GM10847 (cell line): ENCODE measurements around the gene THEMIS2.

ENCODE experiments used
- POLR2A ChIP-seq: IDR thresholded peaks from 2 replicates; pipeline ENCODE4 v1.6.1; 2011; ENCODE audit not compliant: insufficient read length; ENCODE audit errors: extremely low read depth

Gene THEMIS2

DNA sequence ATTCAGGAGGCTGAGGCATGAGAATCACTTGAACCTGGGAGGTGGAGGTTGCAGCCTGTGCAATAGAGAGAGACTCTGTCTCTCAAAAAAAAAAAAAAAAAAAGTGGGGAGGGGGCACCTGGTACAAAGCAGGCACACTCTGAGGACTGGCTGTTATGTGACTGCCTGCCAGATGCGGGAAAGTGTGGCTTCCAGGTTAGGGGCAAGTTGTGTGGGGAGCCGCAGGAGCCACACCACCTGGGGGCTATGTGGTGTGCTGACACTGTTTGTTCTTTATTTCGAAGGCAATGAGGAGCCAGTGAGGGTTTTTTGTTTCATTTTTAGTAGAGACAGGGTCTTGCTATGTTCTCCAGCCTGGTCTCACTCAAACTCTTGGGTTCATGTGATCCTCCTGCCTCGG lies 5.7 kb downstream of the THEMIS2 start:
- no peak for TF ChIP-seq POLR2A

DNA sequence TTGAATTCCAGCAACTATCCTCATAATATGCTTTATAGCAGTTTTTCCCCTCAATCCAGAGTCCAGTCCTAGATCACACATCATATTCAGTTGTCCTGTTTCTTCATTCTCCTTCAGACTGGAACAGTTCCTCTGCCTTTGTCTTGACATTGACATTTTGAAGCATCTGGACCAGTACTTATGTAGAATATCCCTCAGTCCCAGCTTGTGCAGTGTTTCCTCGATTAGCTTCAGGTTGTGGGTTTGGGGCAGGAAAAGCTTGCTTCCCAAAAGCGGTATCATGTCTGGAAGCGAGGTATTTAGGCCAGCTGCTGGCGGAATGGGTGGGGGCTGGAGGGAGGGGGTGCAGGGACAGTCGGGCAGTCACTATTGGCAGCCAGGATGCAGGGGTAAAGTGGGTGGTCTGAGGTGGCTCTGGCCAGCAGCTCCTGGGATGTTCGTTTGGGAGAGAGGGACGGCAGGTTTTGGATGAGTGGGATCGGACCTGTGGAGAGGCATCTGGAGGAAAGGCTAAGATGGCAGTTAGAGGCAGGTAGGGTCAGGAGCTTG lies 6.5 kb downstream of the THEMIS2 start:
- no peak for TF ChIP-seq POLR2A

DNA sequence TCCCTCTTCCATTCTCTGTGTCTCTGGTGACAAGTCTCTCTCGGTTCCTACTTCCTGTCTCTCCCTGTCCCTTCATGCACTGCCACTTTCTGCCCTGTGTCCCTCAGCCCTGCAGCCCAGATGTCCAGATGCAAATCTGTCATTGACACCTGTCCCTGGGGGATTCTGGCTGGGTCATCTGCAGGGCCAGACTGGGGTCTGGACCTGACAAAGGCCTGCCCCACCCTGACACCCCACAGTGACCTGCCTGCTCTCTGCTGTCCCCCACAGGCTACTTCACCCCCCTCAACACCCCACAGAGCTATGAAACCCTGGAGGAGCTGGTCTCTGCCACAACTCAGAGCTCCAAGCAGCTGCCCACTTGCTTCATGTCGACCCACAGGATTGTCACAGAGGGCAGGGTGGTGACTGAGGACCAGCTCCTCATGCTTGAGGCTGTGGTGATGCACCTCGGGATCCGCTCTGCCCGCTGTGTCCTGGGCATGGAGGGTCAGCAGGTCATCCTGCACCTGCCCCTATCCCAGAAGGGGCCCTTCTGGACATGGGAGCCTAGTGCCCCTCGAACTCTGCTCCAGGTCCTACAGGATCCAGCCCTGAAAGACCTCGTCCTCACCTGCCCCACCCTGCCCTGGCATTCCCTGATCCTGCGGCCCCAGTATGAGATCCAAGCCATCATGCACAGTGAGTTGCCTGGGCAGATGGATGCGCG lies 7.2 kb downstream of the THEMIS2 start:
- no peak for TF ChIP-seq POLR2A

DNA sequence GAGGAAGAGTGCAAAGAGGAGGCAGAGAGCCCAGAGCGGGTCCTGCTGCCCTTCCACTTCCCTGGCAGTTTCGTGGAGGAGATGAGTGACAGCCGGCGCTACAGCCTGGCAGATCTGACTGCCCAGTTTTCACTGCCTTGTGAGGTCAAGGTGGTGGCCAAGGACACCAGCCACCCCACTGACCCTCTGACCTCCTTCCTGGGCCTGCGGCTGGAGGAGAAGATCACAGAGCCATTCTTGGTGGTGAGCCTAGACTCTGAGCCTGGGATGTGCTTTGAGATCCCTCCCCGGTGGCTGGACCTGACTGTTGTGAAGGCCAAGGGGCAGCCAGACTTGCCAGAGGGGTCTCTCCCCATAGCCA lies 10.2 kb downstream of the THEMIS2 start:
- TF ChIP-seq POLR2A: no peak

DNA sequence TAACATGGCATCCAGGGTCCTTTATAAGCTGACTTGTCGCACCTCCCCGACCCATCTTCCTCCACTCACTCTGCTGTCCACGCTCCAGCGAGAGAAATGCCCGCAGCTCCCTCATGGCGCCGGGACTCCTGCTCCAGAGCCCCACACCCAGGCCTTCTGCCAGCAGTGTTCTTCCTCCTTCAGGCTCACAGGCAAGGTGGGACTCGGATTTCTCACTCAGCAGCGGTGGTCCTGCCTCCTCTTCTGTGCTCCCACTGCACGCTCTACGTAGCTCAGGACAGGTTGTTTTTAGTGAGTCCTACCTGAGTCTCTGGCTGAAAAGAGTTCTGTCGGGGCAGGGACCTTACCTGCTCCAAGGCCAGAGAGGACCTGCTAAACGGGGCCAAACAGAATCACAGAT lies 11.2 kb downstream of the THEMIS2 start:
- TF ChIP-seq POLR2A: no peak

DNA sequence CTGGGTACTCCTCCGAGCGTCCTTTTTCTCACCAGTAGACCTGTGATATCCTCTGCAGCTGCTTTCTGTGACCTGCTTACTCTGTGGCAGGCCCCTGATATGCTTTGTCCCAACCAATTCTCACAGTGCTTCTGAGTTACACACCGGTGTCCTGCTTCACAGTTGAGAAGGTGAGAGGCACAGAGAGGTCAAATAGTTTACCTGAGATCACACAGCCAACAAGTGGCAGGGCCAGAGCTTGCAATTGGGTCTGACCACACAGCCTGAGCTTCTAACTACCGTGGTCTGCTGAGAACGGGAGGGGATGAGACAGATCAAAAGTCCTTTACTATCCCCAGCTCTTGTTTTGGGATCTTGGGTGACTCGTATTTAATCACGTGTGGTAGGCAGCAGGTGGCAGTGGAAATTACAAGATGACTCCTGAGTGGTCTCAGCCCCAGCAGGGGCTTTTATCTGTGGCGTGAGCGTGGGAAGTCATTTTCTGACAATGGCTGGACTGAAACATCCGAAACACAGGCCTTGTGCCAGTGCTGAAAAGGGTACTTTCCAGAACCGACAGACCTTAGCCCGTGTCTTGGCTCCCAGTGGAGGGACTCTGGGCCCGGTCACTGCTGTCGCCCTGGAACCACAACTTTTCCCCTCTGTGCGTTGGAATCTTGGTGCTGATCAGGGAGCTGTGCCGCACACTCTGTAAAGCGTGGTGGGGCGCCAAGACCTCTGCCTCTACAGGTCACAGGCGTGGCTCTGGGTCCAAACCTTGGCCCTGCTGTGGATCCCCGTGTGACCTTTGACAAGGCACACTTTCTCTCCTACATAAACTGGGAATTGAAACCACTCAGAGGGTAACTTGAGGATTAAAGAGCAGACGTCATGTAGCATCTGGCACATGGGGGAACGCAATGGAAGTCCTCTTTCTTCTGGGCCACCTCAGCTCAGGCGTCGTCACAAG lies 11.9 kb downstream of the THEMIS2 start:
- no peak for TF ChIP-seq POLR2A

DNA sequence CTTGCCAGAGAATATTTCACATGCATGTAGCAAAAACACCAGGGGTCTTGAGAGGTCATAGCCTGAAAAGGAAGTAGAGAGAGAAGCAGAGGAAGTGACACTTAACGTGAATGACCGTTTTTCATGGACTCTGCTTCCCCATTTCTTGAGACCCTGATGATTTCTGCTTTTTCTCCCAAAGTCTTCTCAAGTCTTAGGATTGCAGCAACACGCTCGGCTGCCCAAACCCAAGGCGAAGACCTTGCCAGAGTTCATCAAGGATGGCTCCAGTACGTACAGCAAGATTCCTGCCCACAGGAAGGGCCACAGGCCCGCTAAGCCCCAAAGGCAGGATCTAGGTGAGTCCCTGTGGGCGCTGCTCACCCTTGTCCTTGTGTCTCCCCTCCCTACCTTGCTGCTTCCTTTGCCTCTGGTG lies 12.8 kb downstream of the THEMIS2 start:
- TF ChIP-seq POLR2A: no peak

DNA sequence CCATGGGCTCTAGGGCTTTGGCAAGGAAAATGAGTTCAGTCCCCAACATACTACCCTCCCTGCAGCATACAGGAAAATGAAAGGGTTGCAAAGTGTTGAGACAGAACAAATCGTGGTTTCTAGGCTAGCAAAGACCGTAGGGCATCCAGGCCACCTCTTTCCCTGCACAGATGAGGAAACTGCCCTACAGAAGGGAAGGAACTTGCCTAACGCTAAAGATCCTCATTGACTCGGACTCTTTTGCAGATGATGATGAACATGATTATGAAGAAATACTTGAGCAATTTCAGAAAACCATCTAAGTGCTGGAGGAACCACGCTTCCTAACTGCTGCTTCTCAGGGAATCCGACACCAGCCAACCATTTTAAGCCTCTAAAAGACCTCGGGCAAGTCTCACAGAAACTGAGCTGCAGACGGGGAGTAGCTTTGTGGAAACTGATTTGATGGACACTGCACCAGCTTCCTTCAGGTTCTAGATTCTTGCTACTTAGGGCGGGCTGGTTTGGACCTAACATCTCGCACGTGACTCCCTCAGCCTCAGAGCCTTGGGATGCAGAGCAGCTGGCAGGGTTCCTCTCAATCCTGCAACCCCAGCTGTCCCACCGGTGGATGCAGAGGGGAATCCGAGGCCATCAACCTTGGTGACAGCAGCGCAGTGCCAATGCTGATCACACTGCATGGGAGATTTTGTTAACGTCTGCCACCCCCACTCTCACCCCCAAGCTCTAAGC lies 13.4 kb downstream of the THEMIS2 start:
- no peak for TF ChIP-seq POLR2A

DNA sequence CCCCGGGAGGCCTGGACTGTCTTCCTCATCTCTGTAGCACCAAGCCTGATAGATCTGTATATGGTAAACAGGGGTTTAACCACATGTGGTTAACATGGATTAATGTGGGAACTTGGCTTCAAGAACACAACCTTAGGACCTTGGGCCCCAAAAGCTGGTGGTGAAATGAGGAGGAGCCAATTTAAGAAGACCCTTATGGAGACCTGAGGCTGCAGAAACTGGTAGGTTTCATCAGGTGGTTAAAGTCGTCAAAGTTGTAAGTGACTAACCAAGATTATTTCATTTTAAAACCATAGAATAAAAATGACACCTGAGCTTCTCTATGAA lies 14.0 kb downstream of the THEMIS2 start:
- no peak for TF ChIP-seq POLR2A

DNA sequence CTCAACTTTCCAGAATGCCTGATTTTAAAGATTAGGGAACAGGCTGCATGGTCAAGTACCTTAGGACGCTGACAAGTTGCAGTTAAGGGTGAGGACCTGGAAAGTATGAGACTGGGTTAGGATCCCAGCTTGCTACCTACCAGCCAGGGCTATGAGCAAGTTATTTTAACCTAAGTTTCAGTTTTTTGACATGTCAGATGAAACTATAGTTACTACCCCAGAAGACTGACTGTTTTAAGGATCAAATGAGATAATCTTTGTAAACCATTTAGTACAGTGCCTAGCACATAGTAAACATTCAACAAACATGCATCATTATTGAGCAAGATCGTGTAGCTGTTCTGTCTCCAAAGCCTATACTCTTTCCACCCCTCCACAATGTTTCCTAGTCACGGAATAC lies 14.4 kb downstream of the THEMIS2 start:
- no peak for TF ChIP-seq POLR2A

DNA sequence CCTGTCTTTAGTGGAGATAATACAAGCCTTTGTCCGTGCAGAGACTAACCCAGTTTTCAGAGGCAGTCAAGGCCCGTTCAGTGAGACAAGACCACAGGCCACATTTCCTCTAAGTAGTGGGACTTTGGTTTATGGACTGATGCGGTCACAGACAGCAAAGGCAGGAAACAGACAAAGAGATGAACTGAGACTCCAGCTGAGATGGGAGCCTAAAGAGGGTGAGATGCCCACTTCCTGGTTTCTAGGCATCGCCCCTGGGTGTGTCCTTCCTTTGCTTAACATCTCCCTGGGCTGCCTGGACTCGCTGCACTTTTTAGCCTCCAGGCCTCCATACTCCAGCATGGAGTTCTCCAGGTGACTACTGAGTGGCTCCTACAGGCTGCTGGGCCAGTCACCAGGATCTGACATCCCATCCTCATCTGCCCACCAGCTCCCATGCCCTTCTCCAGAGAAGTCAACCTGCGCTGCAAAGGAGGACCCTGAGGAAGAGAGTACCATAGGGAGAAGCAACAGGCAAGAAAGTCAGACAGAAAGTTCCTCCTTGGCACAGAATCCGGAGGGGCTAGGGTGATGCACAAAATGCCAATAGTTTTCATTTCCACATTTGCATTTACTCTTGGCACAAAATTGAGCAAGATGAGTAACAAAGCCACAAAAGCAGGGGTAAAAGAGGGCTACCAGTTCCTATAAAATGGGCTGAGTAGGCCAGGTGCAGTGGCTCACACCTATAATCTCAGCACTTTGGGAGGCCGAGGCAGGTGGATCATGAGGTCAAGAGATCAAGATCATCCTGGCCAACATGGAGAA lies 15.1 kb downstream of the THEMIS2 start:
- TF ChIP-seq POLR2A: no peak

DNA sequence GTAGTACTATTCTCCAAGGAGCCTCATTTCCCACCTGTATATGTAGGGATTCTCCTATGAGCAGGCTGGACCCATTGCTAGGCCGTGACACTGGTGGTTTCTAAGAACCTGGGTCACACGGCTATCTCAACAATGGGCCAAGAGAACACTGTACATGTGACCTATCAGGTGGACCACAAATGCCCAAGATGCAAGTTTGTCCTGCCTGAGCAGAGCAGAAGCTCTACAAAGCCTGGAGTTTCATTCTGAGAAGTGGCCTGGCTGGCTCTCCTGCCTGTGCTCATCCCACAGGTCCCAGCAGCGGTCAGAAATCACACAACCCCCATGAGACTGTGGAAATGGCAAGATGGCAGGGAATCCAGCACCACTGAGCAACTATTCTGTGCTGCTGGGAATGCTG lies 17.2 kb downstream of the THEMIS2 start:
- TF ChIP-seq POLR2A: no peak

DNA sequence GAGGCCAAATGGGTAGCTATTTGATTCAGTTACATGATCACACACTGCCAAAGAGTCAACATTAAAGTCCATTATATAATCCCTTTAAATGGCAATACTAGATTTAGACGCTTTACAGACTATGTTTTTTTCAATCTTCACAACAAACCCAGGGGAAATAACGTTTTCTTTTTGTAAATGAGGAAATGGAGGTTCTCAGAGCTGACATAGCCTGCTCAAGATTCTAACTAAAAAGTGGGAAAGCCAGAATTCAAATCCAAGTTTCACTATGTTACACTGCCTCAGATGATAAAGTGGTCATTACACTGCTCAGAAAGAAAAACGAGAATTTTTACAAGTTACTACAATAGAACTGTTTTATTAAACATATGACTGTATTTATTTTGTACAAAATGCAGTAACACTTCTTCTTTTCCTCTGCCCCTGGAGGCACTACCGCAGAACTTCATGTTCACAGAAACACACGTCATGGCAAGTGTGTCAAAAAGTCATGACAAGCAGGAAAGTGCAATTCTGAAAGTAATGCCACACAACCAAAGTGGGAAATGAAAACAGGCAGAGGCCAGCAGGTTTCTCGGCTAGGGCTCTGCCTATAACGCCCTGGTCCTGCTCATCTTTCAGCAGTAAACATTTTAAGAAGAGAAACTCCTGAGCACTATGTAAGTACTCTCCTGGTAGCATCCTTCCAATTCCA lies 19.0 kb downstream of the THEMIS2 start:
- no peak for TF ChIP-seq POLR2A

DNA sequence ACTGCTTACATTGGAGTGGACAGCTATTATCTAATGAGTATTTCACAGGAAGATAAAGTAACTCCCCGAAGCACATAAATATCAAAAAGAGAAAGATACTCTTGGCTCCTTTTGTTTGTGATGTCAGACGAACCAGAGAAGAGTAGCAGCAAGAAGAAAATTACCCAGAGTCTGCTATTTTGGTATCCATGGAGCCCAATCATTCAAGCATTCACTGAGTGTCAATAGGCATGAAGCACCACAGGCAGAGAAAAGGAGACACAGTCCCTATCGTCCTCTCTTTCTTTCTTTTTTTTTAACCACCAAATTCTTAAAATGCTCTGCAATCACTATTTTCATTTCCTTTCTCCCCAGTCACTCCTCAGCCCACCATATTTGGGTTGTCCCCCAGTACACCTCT lies 22.2 kb downstream of the THEMIS2 start:
- no peak for TF ChIP-seq POLR2A
